HL-60 (cell line): Measurements from ENCODE around the gene IMPA2.

Experiments used
- CTCF ChIP-seq: IDR thresholded peaks from one replicate; pipeline ENCODE4 v1.5.1; 2011; ENCODE audit warnings: low read length, control low read depth, inconsistent platforms; ENCODE audit not compliant: insufficient read depth
- POLR2AphosphoS5 ChIP-seq: IDR thresholded peaks from 2 replicates; pipeline ENCODE4 v1.6.1; 2012; ENCODE audit warnings: low read depth
- REST ChIP-seq: IDR thresholded peaks from 2 replicates; pipeline ENCODE4 v1.6.1; 2012; ENCODE audit warnings: low read depth; ENCODE audit not compliant: insufficient replicate concordance

- TF ChIP-seq POLR2AphosphoS5 (0 out of 2 replicates have a peak, but pooled peaks have one; percentile 12), CTCF (no peak), REST (no peak)
Measured at GRCh38 chr18:11972371-11973174, 8.7 kb upstream of the IMPA2 start.
